OCI-M2 (cell line): Measurements from ENCODE around the gene CCDC28B.
A peak's percentile ranks its signal among the peaks of the same experiment; 100 is the strongest.
"Not testable (repeated sequence)": the region's sequence is repeated elsewhere in the genome, so short reads cannot be mapped to it uniquely, and the experiment has no call there.

Experiments
- DNase-seq: peaks from one replicate; lab custom pipeline; 2025; ENCODE audit not compliant: unreplicated experiment; lab: John Stamatoyannopoulos, UW

Gene CCDC28B

GRCh38 chr1:32200226-32201010 lies at the start of gene CCDC28B:
TSS of gene CCDC28B (plus strand) at chr1:32200595. CDS start at chr1:32201936, 1,341 bp downstream.
- peak; percentile 28 for DNase-seq

- no peak for DNase-seq
Measured at GRCh38 chr1:32150847-32151246, 49.5 kb upstream of the CCDC28B start.

- DNase-seq: no peak
Measured at GRCh38 chr1:32151319-32151787, 49.0 kb upstream of the CCDC28B start.

- no peak for DNase-seq
Measured at GRCh38 chr1:32159189-32159588, 41.2 kb upstream of the CCDC28B start.

- DNase-seq: no peak
Measured at GRCh38 chr1:32163405-32163804, 37.0 kb upstream of the CCDC28B start.

GRCh38 chr1:32165633-32166032 lies 34.8 kb upstream of the CCDC28B start:
- DNase-seq: not testable (repeated sequence)

GRCh38 chr1:32170991-32171390 lies 29.4 kb upstream of the CCDC28B start:
- DNase-seq: no peak

- DNase-seq: no peak
Measured at GRCh38 chr1:32172621-32173245, 27.7 kb upstream of the CCDC28B start.

GRCh38 chr1:32178380-32179192 lies 21.8 kb upstream of the CCDC28B start:
- no peak for DNase-seq

- DNase-seq: no peak
Measured at GRCh38 chr1:32179193-32179442, 21.3 kb upstream of the CCDC28B start.

GRCh38 chr1:32179443-32180185 lies 20.8 kb upstream of the CCDC28B start, which contains the start of gene TXLNA:
TSS of gene TXLNA (plus strand) at chr1:32179675. CDS start at chr1:32180346, 671 bp downstream.
- peak; percentile 48 for DNase-seq

- no peak for DNase-seq
Measured at GRCh38 chr1:32180186-32181060, 20.0 kb upstream of the CCDC28B start.

GRCh38 chr1:32181065-32181464 lies 19.3 kb upstream of the CCDC28B start:
- DNase-seq: no peak

GRCh38 chr1:32181563-32181962 lies 18.8 kb upstream of the CCDC28B start:
- no peak for DNase-seq

GRCh38 chr1:32182060-32182459 lies 18.3 kb upstream of the CCDC28B start:
- no peak for DNase-seq

GRCh38 chr1:32184650-32185049 lies 15.7 kb upstream of the CCDC28B start:
- no peak for DNase-seq

GRCh38 chr1:32186077-32186476 lies 14.3 kb upstream of the CCDC28B start:
- no peak for DNase-seq

GRCh38 chr1:32186491-32186890 lies 13.9 kb upstream of the CCDC28B start:
- DNase-seq: no peak

- no peak for DNase-seq
Measured at GRCh38 chr1:32187850-32188249, 12.5 kb upstream of the CCDC28B start.
